Measurements from ENCODE around the gene DUS1L.

DUS1L gene

DNA sequence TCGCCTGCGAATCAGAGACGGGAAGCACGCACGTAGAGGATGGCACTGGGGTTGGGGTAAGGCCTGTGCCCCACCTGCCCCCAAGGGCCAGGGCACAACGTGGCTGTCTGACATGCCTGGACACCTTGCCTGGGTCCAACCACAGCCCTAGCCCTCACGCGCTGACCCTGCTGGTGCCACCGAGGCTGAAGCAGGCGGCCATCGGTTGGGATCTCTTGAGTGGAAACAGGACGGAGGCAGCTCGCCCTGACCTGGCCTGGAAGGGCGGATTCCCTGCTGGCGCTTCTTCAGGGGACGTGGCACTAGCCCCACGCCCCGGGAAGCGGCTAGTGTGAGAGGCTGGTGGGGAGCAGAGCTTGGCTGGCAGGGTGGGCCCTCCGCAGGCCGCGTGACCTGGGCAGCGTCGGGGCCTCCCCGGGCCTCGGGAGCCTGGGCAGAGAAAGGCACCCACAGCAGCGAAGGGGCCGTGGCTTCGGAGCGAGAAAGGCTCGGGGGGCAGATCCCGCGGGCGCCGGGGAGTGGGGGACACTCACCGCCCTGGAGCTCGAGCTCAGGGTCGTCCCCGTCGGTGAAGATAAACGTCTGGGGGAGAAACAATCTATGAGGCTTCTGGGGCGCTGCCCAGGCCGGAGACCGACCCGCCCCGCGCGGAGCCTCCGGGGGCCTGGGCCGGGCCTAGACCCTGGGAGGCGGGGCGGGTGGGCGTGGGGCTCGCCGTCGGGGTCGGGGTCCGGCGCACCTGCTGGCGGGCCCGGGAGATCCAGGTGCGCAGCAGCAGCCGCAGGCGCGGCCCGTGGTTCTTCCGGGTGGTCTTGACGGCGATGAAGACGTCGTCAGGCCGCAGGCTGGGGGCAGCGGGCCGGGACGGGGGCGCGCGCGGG lies 14.6 kb downstream of the DUS1L start:
- no peak for DNase-seq
- H3K9me3 ChIP-seq = no peaks in the 10 kb centered on the region
- H3K4me1 ChIP-seq = peaks cover 6 to 45% (median 30%) of the 10 kb centered on the region in 4 donors
- H3K27me3 ChIP-seq = no peaks in the 10 kb centered on the region
- intact Hi-C loops (cut with DNase I; ENCODE audit: low total_unique reads) = no loop called here
- peaks cover 34 to 69% (median 54%) of the 10 kb centered on the region in 3 donors for H3K36me3 ChIP-seq
- TF ChIP-seq CTCF (IDR thresholded peaks at IDR 0.05) = no peak
- H3K4me3 ChIP-seq = peak overlapping the region; percentile 75 to 93
- H3K27ac ChIP-seq = peak overlapping the region; percentile 66 to 75

DNA sequence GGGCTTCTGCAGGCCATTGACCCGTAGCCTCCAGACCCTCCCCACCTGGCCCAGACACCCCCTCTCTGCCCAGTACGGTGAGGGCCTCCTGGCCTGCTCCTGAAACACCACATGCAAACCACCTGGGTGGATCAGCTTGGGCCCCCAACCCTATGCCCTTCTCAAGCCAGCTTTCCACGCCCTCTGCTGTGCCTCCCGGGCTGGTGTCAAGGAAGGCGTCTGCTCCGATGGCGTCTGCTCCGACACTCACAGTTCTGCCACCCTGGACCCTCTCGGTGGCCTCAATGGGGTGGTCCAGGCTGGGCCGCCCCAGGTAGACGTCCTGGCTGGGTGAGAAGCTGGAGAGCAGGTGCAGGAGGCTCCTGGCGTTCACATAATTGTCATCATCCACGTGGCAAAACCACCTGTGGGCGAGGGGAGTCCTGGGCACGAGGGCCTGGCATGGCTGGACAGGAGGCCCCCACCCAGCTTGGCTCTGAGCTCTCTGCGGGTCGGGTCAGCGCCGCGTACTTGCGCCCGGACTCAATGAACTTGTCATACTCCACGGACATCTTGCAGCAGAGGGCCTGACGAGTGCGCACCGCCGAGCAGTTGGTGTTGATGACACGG lies 15.3 kb downstream of the DUS1L start:
- peak overlapping the region in 1 of 2 donors; percentile 66 for H3K27ac ChIP-seq
- intact Hi-C loops (cut with DNase I; ENCODE audit: low total_unique reads) = no loop called here

GRCh38 chr17:82049521-82049971 lies 16.1 kb downstream of the DUS1L start:
- no peak overlapping the region for H3K27ac ChIP-seq
- peaks cover 6 to 43% (median 30%) of the 10 kb centered on the region in 4 donors for H3K4me1 ChIP-seq
- peaks cover 22 to 54% (median 39%) of the 10 kb centered on the region in 3 donors for H3K36me3 ChIP-seq
- no peak overlapping the region for H3K4me3 ChIP-seq
- DNase-seq = no peak
- no peak for TF ChIP-seq CTCF (IDR thresholded peaks at IDR 0.05)
- no peaks in the 10 kb centered on the region for H3K27me3 ChIP-seq
- no peaks in the 10 kb centered on the region for H3K9me3 ChIP-seq
- intact Hi-C loops (cut with DNase I; ENCODE audit: low total_unique reads) = no loop called here

More for the DNA sequence above, 15.3 kb downstream of the DUS1L start:
- Histone ChIP-seq H3K4me3 (peak overlapping the region; percentile 75 to 93), H3K9me3 (no peaks in the 10 kb centered on the region), H3K27me3 (no peaks in the 10 kb centered on the region), H3K4me1 (peaks cover 6 to 44% (median 30%) of the 10 kb centered on the region in 4 donors), H3K36me3 (peaks cover 28 to 61% (median 46%) of the 10 kb centered on the region in 3 donors)
- DNase-seq = no peak
- TF ChIP-seq CTCF (IDR thresholded peaks at IDR 0.05) = no peak

- Histone ChIP-seq H3K4me3 (no peak overlapping the region), H3K27ac (no peak overlapping the region), H3K36me3 (peaks cover 18 to 50% (median 35%) of the 10 kb centered on the region in 3 donors), H3K27me3 (no peaks in the 10 kb centered on the region), H3K4me1 (peaks cover 6 to 40% (median 30%) of the 10 kb centered on the region in 4 donors), H3K9me3 (no peaks in the 10 kb centered on the region)
- no peak for DNase-seq
- TF ChIP-seq CTCF (IDR thresholded peaks at IDR 0.05) = no peak
- intact Hi-C loops (cut with DNase I; ENCODE audit: low total_unique reads) = no loop called here
These were observed 16.5 kb downstream of the DUS1L start for GRCh38 chr17:82049106-82049505.

- no peaks in the 10 kb centered on the region for H3K9me3 ChIP-seq
- no peak overlapping the region for H3K4me3 ChIP-seq
- peaks cover 15 to 44% (median 34%) of the 10 kb centered on the region in 3 donors for H3K36me3 ChIP-seq
- intact Hi-C loops (cut with DNase I; ENCODE audit: low total_unique reads) = no loop called here
- H3K27me3 ChIP-seq = no peaks in the 10 kb centered on the region
- TF ChIP-seq CTCF (IDR thresholded peaks at IDR 0.05) = no peak
- no peak overlapping the region for H3K27ac ChIP-seq
- DNase-seq = no peak
- peaks cover 6 to 35% (median 26%) of the 10 kb centered on the region in 4 donors for H3K4me1 ChIP-seq
These were observed 17.0 kb downstream of the DUS1L start for GRCh38 chr17:82048571-82048971.

All from tibial artery (tissue), 4 donors.